CD4-positive, CD25-positive, alpha-beta regulatory T cell (primary cell): Measurements from ENCODE around the gene TBC1D3B. TPM values are rescaled to one million over a fixed set of nuclear protein-coding genes. Genes with fewer than 3 reads are reported as not detected.
"Not testable (repeated sequence)": the region's sequence is repeated elsewhere in the genome, so short reads cannot be mapped to it uniquely, and the experiment has no call there.

ENCODE experiments used
- ATAC-seq, 2 donors: fragments of 150-1000 bp; cut with Tn5 transposase; one replicate each; pipeline ENCODE4 v1.10.0; 2021; ENCODE audit warnings: low read depth in 2 of 2, moderate number of reproducible peaks in 2 of 2, moderate library complexity in 1 of 2
- DNase-seq, 3 donors: peaks; one replicate each; pipeline versions ENCODE4 v3.0.0 to v3.0.0-alpha.2; 2012 to 2022; ENCODE audit warnings: mixed read lengths in 1 of 3
- H3K27ac ChIP-seq: one replicate; pipeline ENCODE4 v1.7.0; 2013; ENCODE audit warnings: mild to moderate bottlenecking, low read length; ENCODE audit not compliant: insufficient read depth, poor library complexity, severe bottlenecking
- H3K27me3 ChIP-seq: one replicate; pipeline ENCODE4 v1.7.0; 2013; ENCODE audit warnings: low read length; ENCODE audit not compliant: control insufficient read depth, insufficient read depth
- H3K36me3 ChIP-seq: one replicate; pipeline ENCODE4 v1.7.0; 2013; ENCODE audit warnings: mild to moderate bottlenecking, low read length, moderate library complexity; ENCODE audit not compliant: control insufficient read depth, insufficient read depth
- H3K4me1 ChIP-seq: 2 replicates; pipeline ENCODE4 v1.7.0; 2013; ENCODE audit warnings: mild to moderate bottlenecking, low read length; ENCODE audit not compliant: insufficient read depth, control insufficient read depth, poor library complexity, severe bottlenecking
- H3K4me3 ChIP-seq: one replicate; pipeline ENCODE4 v1.7.0; 2013; ENCODE audit warnings: low read depth, mild to moderate bottlenecking, low read length, moderate library complexity
- H3K9me3 ChIP-seq, 2 experiments: 1 replicate in 1 of 2; 2 replicates in 1 of 2; pipeline ENCODE4 v1.7.0; 2013; ENCODE audit warnings: low read length in 2 of 2, mild to moderate bottlenecking in 1 of 2, moderate library complexity in 1 of 2; ENCODE audit not compliant: control insufficient read depth in 2 of 2
- H3K27ac Mint-ChIP-seq, 3 donors: one replicate each; pipeline ENCODE4 v1.8.0; 2020 to 2022; ENCODE audit warnings: mild to moderate bottlenecking in 3 of 3, mixed read lengths in 3 of 3, moderate library complexity in 2 of 3
- H3K27me3 Mint-ChIP-seq: one replicate; pipeline ENCODE4 v1.8.0; 2022; ENCODE audit warnings: mild to moderate bottlenecking, mixed read lengths
- H3K36me3 Mint-ChIP-seq: one replicate; pipeline ENCODE4 v1.8.0; 2020; ENCODE audit warnings: mixed read lengths
- H3K4me1 Mint-ChIP-seq, 4 donors: one replicate each; pipeline ENCODE4 v1.8.0; 2020 to 2022; ENCODE audit warnings: mixed read lengths in 4 of 4, mild to moderate bottlenecking in 1 of 4
- H3K4me3 Mint-ChIP-seq, 4 donors: one replicate each; pipeline ENCODE4 v1.8.0; 2020 to 2022; ENCODE audit warnings: mild to moderate bottlenecking in 4 of 4, mixed read lengths in 4 of 4, moderate library complexity in 3 of 4
- H3K9me3 Mint-ChIP-seq, 7 donors: one replicate each; pipeline ENCODE4 v1.8.0; 2020 to 2022; ENCODE audit warnings: mixed read lengths in 7 of 7, mild to moderate bottlenecking in 3 of 7, moderate library complexity in 2 of 7
- polyA plus RNA-seq, 4 donors: library from polyadenylated mRNA; unstranded; fragments of 300-500 nt; fragmentation: Illumina TruSeq; gene quantifications; one replicate each; pipeline ENCODE4 v1.2.3, GENCODE V29; 2021
- total RNA-seq: library from RNA; stranded (reverse); gene quantifications from one replicate; pipeline ENCODE4 v1.2.3, GENCODE V29; 2022

Gene TBC1D3B
- total and polyA plus RNA-seq, 5 donors from 2014 or later = 8.5 TPM; not detected in 4

GRCh38 chr17:36188891-36189306 lies 12.5 kb upstream of the TBC1D3B start:
- Mint-ChIP-seq H3K4me1 (peaks cover 0 to 6% (median under 1%) of the 10 kb centered on the region in 4 donors), H3K4me3 (no peak overlapping the region), H3K36me3 (no peaks in the 10 kb centered on the region), H3K9me3 (no peaks in the 10 kb centered on the region), H3K27ac (no peak overlapping the region), H3K27me3 (peaks cover 85% of the 10 kb centered on the region)
- DNase-seq = peak in 1 of 3 donors; percentile 23
- H3K9me3 ChIP-seq = no peaks in the 10 kb centered on the region
- no peak overlapping the region for H3K4me3 ChIP-seq
- H3K27ac ChIP-seq = no peak overlapping the region
- ATAC-seq = peak; percentile 22 to 38
- no peaks in the 10 kb centered on the region for H3K4me1 ChIP-seq
- H3K27me3 ChIP-seq = peaks cover 1% of the 10 kb centered on the region
- no peaks in the 10 kb centered on the region for H3K36me3 ChIP-seq

GRCh38 chr17:36187943-36188665 lies 11.7 kb upstream of the TBC1D3B start:
- not testable (repeated sequence) for H3K4me1 ChIP-seq, H3K4me3 ChIP-seq, H3K36me3 ChIP-seq, ATAC-seq, H3K27me3 ChIP-seq, H3K9me3 ChIP-seq, H3K4me3 Mint-ChIP-seq, H3K9me3 Mint-ChIP-seq, H3K36me3 Mint-ChIP-seq, H3K27ac Mint-ChIP-seq, H3K4me1 Mint-ChIP-seq, H3K27ac ChIP-seq, DNase-seq
- peaks cover 82% of the 10 kb centered on the region for H3K27me3 Mint-ChIP-seq

GRCh38 chr17:36186810-36187763 lies 10.7 kb upstream of the TBC1D3B start:
- ATAC-seq, H3K4me3 ChIP-seq, H3K27ac ChIP-seq, H3K4me1 ChIP-seq, H3K27ac Mint-ChIP-seq, H3K9me3 Mint-ChIP-seq, DNase-seq, H3K36me3 ChIP-seq, H3K9me3 ChIP-seq, H3K4me3 Mint-ChIP-seq, H3K4me1 Mint-ChIP-seq, H3K27me3 ChIP-seq, H3K36me3 Mint-ChIP-seq: not testable (repeated sequence)
- peaks cover 78% of the 10 kb centered on the region for H3K27me3 Mint-ChIP-seq

GRCh38 chr17:36185416-36185815 lies 9.0 kb upstream of the TBC1D3B start:
- ATAC-seq (no peak), DNase-seq (no peak)
- no peaks in the 10 kb centered on the region for H3K9me3 Mint-ChIP-seq
- peaks cover 2% of the 10 kb centered on the region for H3K36me3 Mint-ChIP-seq
- H3K27me3 ChIP-seq = peaks cover 3% of the 10 kb centered on the region
- H3K4me3 ChIP-seq = no peak overlapping the region
- H3K4me3 Mint-ChIP-seq = no peak overlapping the region
- H3K4me1 ChIP-seq = peaks cover 4% of the 10 kb centered on the region
- H3K36me3 ChIP-seq = no peaks in the 10 kb centered on the region
- H3K9me3 ChIP-seq = no peaks in the 10 kb centered on the region
- H3K4me1 Mint-ChIP-seq = peaks cover 0 to 2% (median 0%) of the 10 kb centered on the region in 4 donors
- peaks cover 74% of the 10 kb centered on the region for H3K27me3 Mint-ChIP-seq
- no peak overlapping the region for H3K27ac ChIP-seq
- no peak overlapping the region for H3K27ac Mint-ChIP-seq

- peaks cover 0 to 2% (median 0%) of the 10 kb centered on the region in 4 donors for H3K4me1 Mint-ChIP-seq
- ATAC-seq (no peak), DNase-seq (no peak)
- peaks cover 3% of the 10 kb centered on the region for H3K27me3 ChIP-seq
- no peaks in the 10 kb centered on the region for H3K36me3 ChIP-seq
- H3K27ac Mint-ChIP-seq = no peak overlapping the region
- H3K4me3 ChIP-seq = no peak overlapping the region
- H3K9me3 Mint-ChIP-seq = peaks cover 0 to 1% (median 0%) of the 10 kb centered on the region in 7 donors
- peaks cover 2% of the 10 kb centered on the region for H3K36me3 Mint-ChIP-seq
- no peak overlapping the region for H3K27ac ChIP-seq
- H3K4me1 ChIP-seq = peaks cover 4% of the 10 kb centered on the region
- H3K27me3 Mint-ChIP-seq = peaks cover 66% of the 10 kb centered on the region
- H3K9me3 ChIP-seq = no peaks in the 10 kb centered on the region
- H3K4me3 Mint-ChIP-seq = peak overlapping the region in 1 of 4 donors; percentile 16
Observed at GRCh38 chr17:36184023-36184765, 7.8 kb upstream of the TBC1D3B start.

GRCh38 chr17:36183001-36183971 lies 6.8 kb upstream of the TBC1D3B start:
- H3K9me3 ChIP-seq = no peaks in the 10 kb centered on the region
- Mint-ChIP-seq H3K36me3 (peaks cover 2% of the 10 kb centered on the region), H3K27ac (no peak overlapping the region), H3K27me3 (peaks cover 57% of the 10 kb centered on the region), H3K4me3 (no peak overlapping the region), H3K4me1 (no peaks in the 10 kb centered on the region), H3K9me3 (peaks cover 0 to 1% (median 0%) of the 10 kb centered on the region in 7 donors)
- peaks cover 4% of the 10 kb centered on the region for H3K4me1 ChIP-seq
- H3K36me3 ChIP-seq = no peaks in the 10 kb centered on the region
- H3K4me3 ChIP-seq = no peak overlapping the region
- peaks cover 3% of the 10 kb centered on the region for H3K27me3 ChIP-seq
- ATAC-seq (peak in 1 of 2 donors; percentile 8), DNase-seq (no peak)
- H3K27ac ChIP-seq = no peak overlapping the region
